Measurements from ENCODE around the gene DMTF1. TPM values are rescaled to one million over a fixed set of nuclear protein-coding genes. Genes with fewer than 3 reads are reported as not detected.

Gene DMTF1
- total and polyA plus RNA-seq, 2 of the 4 experiments (the other 2 are of a cell fraction): 59.0 to 69.0 TPM

DNA sequence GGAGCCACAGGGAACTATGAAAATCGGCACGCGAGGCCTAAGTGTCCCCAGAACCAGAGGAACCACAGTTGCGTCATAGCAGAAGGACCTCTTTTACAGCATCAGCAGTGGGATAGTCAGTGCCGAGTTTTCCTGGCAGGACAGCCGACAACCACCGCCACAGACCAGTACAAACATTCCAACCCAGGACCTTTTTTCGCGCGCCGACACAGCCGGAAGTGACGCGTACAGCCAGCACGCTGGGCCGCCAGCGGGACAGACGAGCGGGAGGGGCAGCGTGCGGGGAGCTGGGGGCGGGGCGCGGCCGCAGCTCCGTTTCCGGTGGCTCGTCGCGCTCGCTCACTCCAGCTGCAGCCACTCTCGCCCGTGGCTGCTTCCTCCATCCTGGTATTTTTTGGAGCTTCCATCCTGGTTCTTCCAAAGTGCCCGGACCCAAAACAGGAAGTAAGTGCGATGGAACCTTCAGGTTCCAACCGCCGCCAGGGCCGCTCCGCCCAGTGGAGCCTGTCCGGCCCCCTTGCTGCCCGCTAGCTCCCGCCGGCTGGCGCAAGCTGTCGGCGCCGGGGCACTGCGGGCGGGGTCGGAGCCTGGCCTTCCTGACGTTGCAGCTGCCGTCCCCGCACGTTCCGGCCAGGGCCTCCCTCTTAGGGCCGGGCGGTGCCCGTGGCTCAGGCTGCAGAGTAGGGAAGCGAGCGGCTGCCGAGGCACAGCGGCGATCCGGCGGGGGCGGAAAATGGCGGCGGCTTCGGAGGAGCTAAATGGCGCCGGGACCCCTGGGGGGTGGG, at the start of gene DMTF1 (continued):
- peak; percentile 37; the same call in 1 of the 2 replicates for TF ChIP-seq MXI1 (IDR thresholded peaks at IDR 0.05; ENCODE audit: borderline replicate concordance, low read depth, low read length)
- TF ChIP-seq POLR2A (IDR thresholded peaks at IDR 0.05; ENCODE audit: low read depth, low read length): peak; percentile 90
- no peak for TF ChIP-seq RCOR1 (IDR thresholded peaks at IDR 0.05; ENCODE audit: insufficient replicate concordance, low read length)
- TF ChIP-seq CHD1 (IDR thresholded peaks at IDR 0.05; ENCODE audit: low read depth, low read length): no peak; the same call in 1 of the 2 replicates
- TF ChIP-seq NFE2L2 (IDR thresholded peaks at IDR 0.05; ENCODE audit: low read depth, low read length): no peak
- no peak for TF ChIP-seq FOS (IDR thresholded peaks at IDR 0.05; ENCODE audit: low read depth, low read length)

DNA sequence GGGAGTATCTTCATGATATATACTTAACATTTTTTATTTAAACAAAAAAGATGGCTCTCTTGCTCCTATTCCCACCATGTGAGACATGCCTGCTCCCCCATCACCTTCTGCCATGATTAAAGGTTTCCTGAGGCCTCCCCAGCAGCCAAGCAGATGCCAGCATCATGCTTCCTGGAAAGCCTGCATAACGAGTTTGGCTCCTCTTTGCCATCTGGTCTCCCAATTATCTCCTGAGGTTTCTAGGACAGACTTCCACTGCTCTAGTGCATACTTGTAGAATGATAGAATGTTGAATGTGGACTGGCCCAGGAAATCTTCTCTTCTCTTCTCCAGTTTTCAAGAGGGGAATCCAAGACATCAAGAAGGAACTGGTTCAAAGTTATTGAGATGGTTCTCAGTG, 46.9 kb upstream of the DMTF1 start:
- WGBS, 2 experiments (ENCODE audit: extremely low coverage in 2 of 2, insufficient read length in 1 of 2): no CpG with 5 or more reads among the region's 1 CpG
- intact Hi-C loops (cut with micrococcal nuclease): no loop called here

More for the DNA sequence above, 46.9 kb upstream of the DMTF1 start:
- no peak overlapping the region for H3K14ac ChIP-seq (replicated peaks; ENCODE audit: low read depth, low read length)
- no peak overlapping the region for H2BK20ac ChIP-seq (ENCODE audit: low read depth, low read length)
- no peaks in the 10 kb centered on the region for H3K4me1 ChIP-seq (ENCODE audit: control insufficient read depth, insufficient read depth, low read length)
- no peaks in the 10 kb centered on the region for H3K9me1 ChIP-seq (ENCODE audit: insufficient read depth, low read length)
- no peak overlapping the region for H2AK5ac ChIP-seq (ENCODE audit: low read depth, low read length)
- H3K27me3 ChIP-seq (ENCODE audit: control insufficient read depth, insufficient read depth, low read length): no peaks in the 10 kb centered on the region
- no peak overlapping the region for H3K4ac ChIP-seq (ENCODE audit: low read depth, low read length)
- H2BK120ac ChIP-seq (ENCODE audit: low read depth, low read length): no peak overlapping the region
- no peak overlapping the region for H3K4me2 ChIP-seq (ENCODE audit: low read depth, low read length)
- no peak overlapping the region for H2BK5ac ChIP-seq (ENCODE audit: low read depth, low read length, poor library complexity, severe bottlenecking)
- no peaks in the 10 kb centered on the region for H3K79me1 ChIP-seq (ENCODE audit: low read depth in 1 of 2, low read length in 2 of 2)
- H3K27ac ChIP-seq (ENCODE audit: insufficient read depth, low read length): no peak overlapping the region
- no peaks in the 10 kb centered on the region for H3K36me3 ChIP-seq (ENCODE audit: control insufficient read depth, insufficient read depth, low read length)
- H3K9me3 ChIP-seq (ENCODE audit: control insufficient read depth, insufficient read depth, low read length): no peaks in the 10 kb centered on the region
- no peak for DNase-seq
- in situ Hi-C loops (cut with MboI; ENCODE audit: low sequenced_read_pairs) (no loop called here), dilution Hi-C loops (cut with HindIII; ENCODE audit: low sequenced_read_pairs, unreplicated experiment) (no loop called here)
- H3K4me3 ChIP-seq (ENCODE audit: insufficient read depth, low read depth, low read length): no peak overlapping the region
- H4K5ac ChIP-seq (ENCODE audit: low read depth, low read length): no peak overlapping the region
- TF ChIP-seq RAD21 (IDR thresholded peaks at IDR 0.05; ENCODE audit: low read length) (no peak), RCOR1 (IDR thresholded peaks at IDR 0.05; ENCODE audit: insufficient replicate concordance, low read length) (no peak), RFX5 (IDR thresholded peaks at IDR 0.05; ENCODE audit: low read depth, low read length) (no peak), MAFK (IDR thresholded peaks at IDR 0.05; ENCODE audit: low read depth, low read length) (no peak), FOS (IDR thresholded peaks at IDR 0.05; ENCODE audit: low read depth, low read length) (no peak)
- TF ChIP-seq, protein P1, sequence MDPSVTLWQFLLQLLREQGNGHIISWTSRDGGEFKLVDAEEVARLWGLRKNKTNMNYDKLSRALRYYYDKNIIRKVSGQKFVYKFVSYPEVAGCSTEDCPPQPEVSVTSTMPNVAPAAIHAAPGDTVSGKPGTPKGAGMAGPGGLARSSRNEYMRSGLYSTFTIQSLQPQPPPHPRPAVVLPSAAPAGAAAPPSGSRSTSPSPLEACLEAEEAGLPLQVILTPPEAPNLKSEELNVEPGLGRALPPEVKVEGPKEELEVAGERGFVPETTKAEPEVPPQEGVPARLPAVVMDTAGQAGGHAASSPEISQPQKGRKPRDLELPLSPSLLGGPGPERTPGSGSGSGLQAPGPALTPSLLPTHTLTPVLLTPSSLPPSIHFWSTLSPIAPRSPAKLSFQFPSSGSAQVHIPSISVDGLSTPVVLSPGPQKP (IDR thresholded peaks at IDR 0.05; ENCODE audit: borderline replicate concordance, low read depth, low read length): no peak
- H3K23ac ChIP-seq (ENCODE audit: low read depth, low read length): no peak overlapping the region
- no peak overlapping the region for H4K91ac ChIP-seq (ENCODE audit: insufficient read depth, low read depth, low read length)
- H2AK9ac ChIP-seq (replicated peaks; ENCODE audit: low read depth, low read length, poor library complexity): no peak overlapping the region
- H2BK15ac ChIP-seq (ENCODE audit: low read depth, low read length): no peak overlapping the region
- no peak for ATAC-seq (ENCODE audit: low read depth)
- ChIA-PET CTCF (no interaction called here), POLR2A (ENCODE audit: unreplicated experiment) (no interaction called here)
- H2AFZ ChIP-seq (replicated peaks; ENCODE audit: low read length, poor library complexity): no peak overlapping the region
- H4K20me1 ChIP-seq (ENCODE audit: insufficient read depth, low read length): no peaks in the 10 kb centered on the region
- no TSS peak for BruUV-seq (replicated peaks)
- no peak overlapping the region for H3K56ac ChIP-seq (ENCODE audit: extremely low read depth, insufficient read depth, low read length)
- no peak overlapping the region for H4K8ac ChIP-seq (ENCODE audit: low read depth in 2 of 2, low read length in 2 of 2)
- H3K18ac ChIP-seq (ENCODE audit: low read depth, low read length): no peak overlapping the region
- no peak overlapping the region for H3K9ac ChIP-seq (ENCODE audit: low read depth, low read length)

All from IMR-90 (cell line).